BLaER1 (cell line): ENCODE results near the gene ACSF3.
A peak's percentile ranks its signal among the peaks of the same experiment; 100 is the strongest.
"Not testable (repeated sequence)": the region's sequence is repeated elsewhere in the genome, so short reads cannot be mapped to it uniquely, and the experiment has no call there.

Source experiments
- H3K27ac ChIP-seq: shearing (Covaris generic); formaldehyde crosslinking; 2 replicates; pipeline ENCODE4 v1.8.1; 2022
- H3K27me3 ChIP-seq: shearing (Covaris generic); formaldehyde crosslinking; 2 replicates; pipeline ENCODE4 v1.8.1; 2022
- H3K36me3 ChIP-seq: shearing (Covaris generic); formaldehyde crosslinking; 2 replicates; pipeline ENCODE4 v1.8.1; 2022
- H3K4me1 ChIP-seq: shearing (Covaris generic); formaldehyde crosslinking; 2 replicates; pipeline ENCODE4 v1.8.1; 2022
- H3K4me2 ChIP-seq: shearing (Covaris generic); formaldehyde crosslinking; 2 replicates; pipeline ENCODE4 v1.8.1; 2022
- H3K4me3 ChIP-seq: shearing (Covaris generic); formaldehyde crosslinking; 2 replicates; pipeline ENCODE4 v1.8.1; 2022
- H3K9ac ChIP-seq: shearing (Covaris generic); formaldehyde crosslinking; 2 replicates; pipeline ENCODE4 v1.8.1; 2022
- H3K9me3 ChIP-seq: shearing (Covaris generic); formaldehyde crosslinking; 2 replicates; pipeline ENCODE4 v1.8.1; 2022
- H4K20me1 ChIP-seq: shearing (Covaris generic); formaldehyde crosslinking; 2 replicates; pipeline ENCODE4 v1.8.1; 2022
- Cebpa-rat ChIP-seq: shearing (Covaris generic); IDR thresholded peaks from 2 replicates; pipeline ENCODE4 v1.8.1; 2022

The ACSF3 gene

DNA sequence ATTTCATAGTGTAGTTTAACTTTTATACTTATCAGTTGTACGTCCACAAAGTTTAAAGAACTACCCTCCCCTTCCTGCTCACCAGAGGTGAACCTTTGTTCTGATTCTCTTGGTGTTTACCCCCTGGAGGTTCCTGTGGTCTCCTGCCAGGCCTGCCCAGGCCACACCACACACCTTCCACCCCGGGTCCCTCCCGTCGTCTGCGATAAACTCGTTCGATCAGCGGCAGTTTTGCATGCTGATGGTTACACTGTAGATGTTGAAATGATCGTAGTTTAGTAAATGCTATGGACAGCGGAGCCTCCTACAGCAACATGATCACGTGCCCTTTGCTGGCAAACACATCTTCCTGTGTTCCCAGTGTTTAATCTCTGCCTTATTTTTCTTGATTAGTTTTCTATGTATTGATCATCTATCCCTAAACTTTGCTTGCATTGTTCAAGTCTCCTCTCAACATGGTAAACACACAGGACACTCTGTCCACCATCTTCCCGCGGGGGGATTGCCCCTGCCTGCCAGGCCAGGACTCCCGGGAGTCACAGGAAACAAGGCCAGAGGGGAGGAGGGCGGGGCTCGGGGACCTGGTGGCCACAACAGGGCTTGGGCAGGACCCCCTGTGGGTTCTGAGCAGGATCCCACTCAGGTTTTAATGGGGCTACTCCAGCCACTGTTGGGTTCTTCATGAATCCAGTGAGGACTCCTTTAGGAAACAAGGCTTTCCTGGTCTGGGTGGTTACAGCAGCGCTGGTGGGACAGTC lies 2.8 kb upstream of the ACSF3 start:
- no peak for TF ChIP-seq Cebpa-rat
- Histone ChIP-seq H3K4me2 (peak overlapping the region; percentile 47), H3K27me3 (no peaks in the 10 kb centered on the region), H3K4me1 (peaks cover 53% of the 10 kb centered on the region), H3K9ac (no peak overlapping the region), H4K20me1 (0 out of 2 replicates have a peak, but pooled peaks cover 3% of the 10 kb centered on the region), H3K4me3 (no peak overlapping the region), H3K36me3 (peaks cover 3% of the 10 kb centered on the region; the same call in 1 of the 2 replicates), H3K9me3 (no peaks in the 10 kb centered on the region), H3K27ac (no peak overlapping the region)

- Histone ChIP-seq H4K20me1 (peaks cover 14% of the 10 kb centered on the region; the same call in 1 of the 2 replicates), H3K36me3 (peaks cover 13% of the 10 kb centered on the region), H3K9me3 (no peaks in the 10 kb centered on the region), H3K4me1 (peaks cover 65% of the 10 kb centered on the region), H3K4me3 (no peak overlapping the region), H3K9ac (no peak overlapping the region), H3K4me2 (peak overlapping the region; percentile 47), H3K27ac (no peak overlapping the region), H3K27me3 (no peaks in the 10 kb centered on the region)
- TF ChIP-seq Cebpa-rat: no peak
Measured at GRCh38 chr16:89092013-89092412, 1.6 kb upstream of the ACSF3 start.

GRCh38 chr16:89093252-89093601 lies 425 bp upstream of the ACSF3 start:
- Histone ChIP-seq H3K4me1 (peaks cover 77% of the 10 kb centered on the region), H3K4me2 (peak overlapping the region; percentile 99), H4K20me1 (peaks cover 26% of the 10 kb centered on the region; the same call in 1 of the 2 replicates), H3K4me3 (peak overlapping the region; percentile 94), H3K27ac (peak overlapping the region; percentile 97), H3K9ac (peak overlapping the region; percentile 97), H3K36me3 (peaks cover 13% of the 10 kb centered on the region)
- H3K9me3 ChIP-seq, H3K27me3 ChIP-seq: not testable (repeated sequence)

DNA sequence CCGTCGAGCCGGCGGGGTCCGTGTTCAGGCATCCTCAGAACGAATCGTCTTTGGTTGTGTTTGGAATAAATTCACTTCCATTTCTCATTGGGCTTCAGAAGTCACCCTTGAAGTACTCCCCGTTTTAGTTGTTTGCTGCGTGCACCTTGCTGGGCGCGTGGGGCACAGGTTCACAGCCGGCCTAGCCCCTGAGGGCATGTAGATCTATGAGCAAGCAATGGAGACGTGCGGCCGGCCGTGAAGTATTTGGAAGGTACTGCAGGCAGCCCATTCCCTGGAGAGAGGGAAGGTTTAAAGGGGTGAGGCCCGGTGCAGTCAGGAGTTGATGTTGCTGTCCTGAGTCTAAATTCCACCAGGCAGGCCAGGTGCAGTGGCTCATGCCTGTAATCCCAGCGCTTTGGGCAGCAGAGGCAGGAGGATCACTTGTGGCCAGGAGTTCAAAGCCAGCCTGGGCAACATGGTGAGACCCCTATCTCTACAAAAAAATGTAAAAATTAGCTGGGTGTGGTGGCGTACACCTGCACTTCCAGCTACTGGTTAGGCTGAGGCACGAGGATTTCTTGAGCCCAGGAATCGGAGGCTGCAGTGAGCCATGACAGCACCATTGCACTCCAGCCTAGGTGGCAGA lies 714 bp downstream of the ACSF3 start:
- no peak for TF ChIP-seq Cebpa-rat
- Histone ChIP-seq H3K4me2 (peak overlapping the region; percentile 99), H3K27ac (peak overlapping the region; percentile 97), H3K9ac (peak overlapping the region; percentile 97), H3K9me3 (no peaks in the 10 kb centered on the region), H3K4me1 (peaks cover 88% of the 10 kb centered on the region), H3K4me3 (peak overlapping the region; percentile 94), H3K36me3 (peaks cover 21% of the 10 kb centered on the region), H4K20me1 (peaks cover 37% of the 10 kb centered on the region), H3K27me3 (no peaks in the 10 kb centered on the region)

DNA sequence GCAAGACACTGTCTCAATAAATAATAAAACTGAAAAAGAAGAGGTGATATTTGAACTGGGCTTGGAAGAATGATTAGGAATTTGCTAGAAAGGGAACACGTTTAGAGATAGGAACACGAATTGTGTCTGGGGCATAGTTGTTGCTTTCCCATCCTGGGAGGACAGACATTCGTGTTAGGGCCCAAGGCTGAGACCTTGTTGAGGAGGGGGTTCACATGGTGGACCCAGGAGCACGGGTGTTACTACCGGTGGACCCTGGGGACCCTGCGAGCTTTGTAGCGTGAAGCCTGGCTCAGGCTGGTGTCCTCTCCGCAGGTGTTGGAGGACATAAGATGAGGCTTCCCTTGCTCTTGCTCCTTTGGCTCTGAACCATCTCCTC lies 1.2 kb downstream of the ACSF3 start:
- Histone ChIP-seq H3K27me3 (no peaks in the 10 kb centered on the region), H3K9me3 (no peaks in the 10 kb centered on the region), H3K4me3 (peak overlapping the region; percentile 94), H3K4me1 (peaks cover 93% of the 10 kb centered on the region), H3K4me2 (peak overlapping the region; percentile 99), H4K20me1 (peaks cover 41% of the 10 kb centered on the region), H3K36me3 (peaks cover 26% of the 10 kb centered on the region), H3K9ac (peak overlapping the region; percentile 97), H3K27ac (peak overlapping the region; percentile 97; the same call in 1 of the 2 replicates)
- TF ChIP-seq Cebpa-rat: no peak

DNA sequence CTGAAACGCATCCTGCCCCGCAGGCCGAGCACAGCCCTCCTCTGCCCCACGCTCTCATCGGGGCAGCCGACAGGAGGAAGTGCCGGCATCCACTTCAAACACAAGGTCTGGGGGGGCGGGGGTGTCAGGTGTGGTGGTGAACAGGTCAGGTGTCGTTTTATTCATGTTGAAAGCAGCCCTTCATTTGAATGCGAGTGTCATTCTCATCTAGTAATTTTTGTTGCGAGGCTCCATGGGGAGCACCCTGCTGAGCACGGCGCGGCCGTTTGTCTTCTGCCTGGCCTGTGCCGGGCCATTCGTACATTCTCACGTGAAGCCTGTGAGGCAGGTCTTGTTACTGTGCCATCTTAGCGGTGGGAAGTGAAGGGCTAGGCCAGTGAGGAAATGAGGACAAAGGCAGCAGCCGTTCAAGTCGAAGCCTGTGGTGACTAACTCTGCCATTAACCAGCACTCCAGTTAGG lies 1.9 kb downstream of the ACSF3 start:
- H3K27ac ChIP-seq: peak overlapping the region; percentile 77; the same call in 1 of the 2 replicates

DNA sequence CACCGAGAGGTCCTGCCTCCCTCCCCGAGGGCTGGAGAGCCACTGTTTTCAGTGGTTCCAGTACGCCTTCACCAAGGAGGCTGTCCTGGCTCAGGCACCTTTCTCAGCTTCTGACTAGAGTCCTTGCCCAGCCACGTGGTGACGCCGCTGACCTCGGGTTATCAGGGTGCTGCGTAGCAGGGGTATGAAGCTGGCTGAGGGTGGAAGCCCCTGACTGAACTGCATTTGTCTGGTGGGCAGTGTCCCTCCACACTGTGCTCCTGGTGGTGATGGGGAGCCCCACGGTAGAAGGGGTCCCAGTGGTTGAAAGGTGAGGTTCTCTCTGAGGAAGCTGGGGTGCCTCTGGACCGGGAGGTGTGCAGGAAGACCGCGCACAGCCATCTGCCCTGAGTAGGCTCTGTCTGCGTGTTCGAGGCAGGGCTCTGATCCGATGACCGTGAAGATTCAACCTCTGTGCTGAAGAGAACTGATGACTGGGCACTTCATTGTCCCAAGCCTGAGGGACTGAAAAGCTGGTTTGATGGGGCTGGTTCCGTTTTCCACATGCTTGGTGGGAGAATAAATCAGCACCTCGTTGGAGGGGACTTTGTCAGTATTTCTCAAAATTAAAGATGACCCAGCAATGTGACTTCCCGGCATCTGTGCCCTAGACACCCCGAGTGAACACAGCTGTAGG lies 2.5 kb downstream of the ACSF3 start:
- Histone ChIP-seq H3K27ac (peak overlapping the region; percentile 77), H3K36me3 (peaks cover 38% of the 10 kb centered on the region), H3K4me1 (peaks cover 93% of the 10 kb centered on the region), H3K9me3 (no peaks in the 10 kb centered on the region), H4K20me1 (peaks cover 55% of the 10 kb centered on the region), H3K4me2 (peak overlapping the region; percentile 99), H3K4me3 (no peak overlapping the region), H3K27me3 (no peaks in the 10 kb centered on the region), H3K9ac (peak overlapping the region; percentile 54; the same call in 1 of the 2 replicates)
- no peak for TF ChIP-seq Cebpa-rat

More for the DNA sequence above, 1.9 kb downstream of the ACSF3 start:
- Histone ChIP-seq H4K20me1 (peaks cover 48% of the 10 kb centered on the region), H3K9me3 (no peaks in the 10 kb centered on the region), H3K4me2 (peak overlapping the region; percentile 99), H3K4me3 (no peak overlapping the region), H3K9ac (no peak overlapping the region), H3K27me3 (no peaks in the 10 kb centered on the region), H3K4me1 (peaks cover 93% of the 10 kb centered on the region), H3K36me3 (peaks cover 32% of the 10 kb centered on the region)
- TF ChIP-seq Cebpa-rat: no peak

DNA sequence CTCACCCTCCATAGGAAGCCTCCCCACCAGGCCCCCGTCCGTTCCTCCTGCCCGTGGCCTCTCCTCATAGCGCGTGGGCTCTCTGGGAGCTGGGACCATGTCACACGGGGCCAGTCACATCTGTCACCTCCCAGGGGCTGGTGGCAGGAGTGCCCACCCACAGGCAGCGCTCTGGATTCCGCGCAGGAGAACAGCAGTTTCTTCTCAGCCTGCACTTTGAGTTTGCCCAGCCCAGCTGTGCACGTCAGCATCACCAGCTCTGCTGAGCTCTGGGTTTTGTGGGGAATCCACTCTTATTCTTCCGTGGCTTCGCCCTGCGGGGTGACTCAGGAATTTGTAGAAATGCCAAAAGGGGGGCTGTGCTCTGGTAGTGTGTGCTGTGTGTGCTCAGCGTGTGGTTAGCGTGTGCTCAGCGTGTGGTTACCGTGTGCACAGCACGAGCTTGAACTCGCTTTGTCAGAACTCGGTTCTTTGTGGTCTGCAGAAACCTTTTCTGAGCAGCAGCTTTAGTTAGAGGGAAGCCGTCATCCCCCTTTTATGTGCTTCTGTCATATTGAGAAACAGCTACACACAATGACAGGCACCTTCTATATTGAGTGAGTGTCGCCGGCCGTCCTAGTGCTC lies 3.2 kb downstream of the ACSF3 start:
- Histone ChIP-seq H3K27ac (peak overlapping the region; percentile 77), H4K20me1 (peaks cover 62% of the 10 kb centered on the region), H3K9ac (peak overlapping the region; percentile 54; the same call in 1 of the 2 replicates), H3K9me3 (no peaks in the 10 kb centered on the region), H3K4me3 (no peak overlapping the region), H3K27me3 (no peaks in the 10 kb centered on the region), H3K4me2 (peak overlapping the region; percentile 99), H3K36me3 (peaks cover 45% of the 10 kb centered on the region), H3K4me1 (peaks cover 93% of the 10 kb centered on the region)
- no peak for TF ChIP-seq Cebpa-rat

DNA sequence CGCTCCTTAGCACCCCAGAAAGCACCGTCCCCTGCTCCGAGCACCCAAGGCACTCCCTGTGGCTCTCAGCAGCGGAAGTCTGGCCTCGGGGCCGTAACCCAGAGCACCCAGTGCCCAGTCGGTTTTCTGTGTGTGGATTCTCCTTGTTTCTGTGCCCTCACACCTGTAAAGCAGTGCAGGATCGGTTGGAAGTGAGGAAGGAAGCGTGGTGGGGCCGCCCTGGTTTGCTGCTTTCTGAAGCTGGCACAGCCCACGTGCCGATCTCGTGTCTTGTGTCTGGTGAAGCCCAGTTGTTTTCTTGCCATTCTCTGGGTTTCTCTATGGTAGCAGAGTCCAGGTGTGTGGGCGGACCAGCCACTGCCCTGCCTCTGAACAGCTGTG lies 3.7 kb downstream of the ACSF3 start:
- H3K4me3 ChIP-seq: no peak overlapping the region
- peak overlapping the region; percentile 99 for H3K4me2 ChIP-seq
- H3K36me3 ChIP-seq: peaks cover 50% of the 10 kb centered on the region
- peaks cover 93% of the 10 kb centered on the region for H3K4me1 ChIP-seq
- H3K27me3 ChIP-seq: no peaks in the 10 kb centered on the region
- TF ChIP-seq Cebpa-rat: no peak
- peaks cover 67% of the 10 kb centered on the region for H4K20me1 ChIP-seq
- H3K27ac ChIP-seq: peak overlapping the region; percentile 77
- H3K9ac ChIP-seq: peak overlapping the region; percentile 54; the same call in 1 of the 2 replicates
- no peaks in the 10 kb centered on the region for H3K9me3 ChIP-seq
